Measurements from ENCODE around the gene VPS35L.
"Not testable (repeated sequence)": the region's sequence is repeated elsewhere in the genome, so short reads cannot be mapped to it uniquely, and the experiment has no call there.

The VPS35L gene

DNA sequence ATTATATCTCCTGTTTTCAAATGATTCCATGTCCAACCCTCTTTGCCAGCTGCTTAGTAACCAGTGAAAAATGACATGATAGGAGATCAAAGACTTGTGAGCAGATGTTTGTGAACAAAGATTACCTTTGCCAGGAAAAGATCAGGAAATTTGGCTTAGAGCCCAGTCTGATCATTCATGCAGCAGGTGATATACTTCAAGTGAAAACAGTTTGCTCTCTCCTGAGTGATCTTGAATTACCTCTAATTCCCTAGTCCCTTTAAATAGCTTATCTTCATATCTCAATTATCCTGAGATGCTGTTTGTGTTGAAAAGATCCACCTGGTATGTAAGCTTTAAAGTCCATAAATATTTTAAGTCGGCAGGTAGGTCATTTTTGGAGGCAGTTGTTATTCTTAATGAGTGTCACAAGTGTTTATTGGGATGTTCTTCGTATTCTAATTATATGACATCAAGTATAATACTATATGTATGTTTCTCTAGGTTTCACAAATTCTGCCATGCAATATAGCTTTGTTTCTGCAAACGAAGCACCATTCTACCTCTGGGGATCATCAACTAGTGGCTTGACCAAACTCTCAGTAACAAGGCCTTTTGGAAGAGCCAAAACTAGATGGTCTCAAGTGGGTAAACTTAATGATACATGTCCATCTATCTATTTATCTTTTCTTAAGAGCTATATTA, 13.2 kb upstream of the VPS35L start:
- DNase-seq, result no peak

DNA sequence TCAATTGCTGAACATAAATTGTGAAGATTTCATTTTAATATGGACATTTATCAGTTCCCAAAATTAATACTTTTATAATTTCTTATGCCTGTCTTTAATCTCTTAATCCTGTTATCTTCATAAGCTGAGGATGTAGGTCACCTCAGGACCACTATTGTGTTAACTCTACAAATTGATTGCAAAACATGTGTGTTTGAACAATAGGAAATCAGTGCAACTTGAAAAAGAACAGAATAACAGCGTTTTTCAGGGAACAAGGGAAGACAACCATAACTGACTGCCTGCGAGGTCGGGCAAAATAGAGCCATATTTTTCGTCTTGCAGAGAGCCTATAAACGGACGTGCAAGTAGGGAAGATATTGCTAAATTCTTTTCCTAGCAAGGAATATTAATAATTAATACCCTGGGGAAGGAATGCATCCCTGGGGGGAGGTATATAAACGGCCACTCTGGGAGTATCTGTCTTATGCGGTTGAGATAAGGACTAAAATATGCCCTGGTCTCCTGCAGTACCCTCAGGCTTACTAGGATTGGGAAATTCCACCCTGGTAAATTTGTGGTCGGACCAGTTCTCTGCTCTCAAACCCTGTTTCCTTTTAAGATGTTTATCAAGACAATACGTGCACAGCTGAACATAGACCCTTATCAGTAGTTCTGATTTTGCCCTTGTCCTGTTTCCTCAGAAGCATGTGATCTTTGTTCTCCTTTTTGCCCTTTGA, 12.1 kb upstream of the VPS35L start:
- DNase-seq, result not testable (repeated sequence)

DNA sequence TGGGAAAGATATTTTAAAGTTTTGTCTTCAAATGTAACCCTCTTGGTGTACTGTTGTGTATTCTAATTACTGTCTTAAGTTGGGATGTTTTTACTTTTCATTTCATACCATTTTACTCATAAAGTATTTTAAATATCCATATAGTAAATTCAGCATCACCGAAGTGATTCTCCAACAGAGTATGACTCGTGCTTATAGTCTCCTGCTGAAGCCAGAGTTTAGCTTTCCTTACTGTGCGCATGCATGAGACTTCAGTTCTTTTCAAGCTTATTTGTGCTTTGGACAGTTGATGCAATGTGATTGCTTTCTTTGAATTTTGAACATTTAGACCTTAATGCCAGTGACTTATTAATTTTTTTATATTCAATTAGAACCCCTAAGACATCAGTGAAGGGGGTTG, 7.4 kb upstream of the VPS35L start:
- no peak for DNase-seq

DNA sequence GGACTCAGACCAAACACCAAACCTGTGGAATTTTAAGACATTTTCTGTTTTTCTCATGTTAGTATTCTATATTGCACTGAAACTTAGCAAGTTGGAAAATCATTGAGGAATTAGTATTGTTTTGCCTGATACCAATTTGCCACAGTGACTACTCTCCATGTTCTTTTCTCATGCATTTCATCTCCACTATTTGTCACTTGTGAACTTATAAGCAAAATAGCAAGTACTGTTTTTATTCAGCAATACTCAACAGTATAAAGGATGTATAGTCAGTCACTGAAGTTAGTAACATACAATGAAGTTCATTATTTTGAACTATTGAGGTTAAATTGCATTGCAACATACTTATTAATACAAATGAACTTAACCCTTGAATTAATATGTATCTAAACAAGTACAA, 5.8 kb upstream of the VPS35L start:
- no peak for DNase-seq

DNA sequence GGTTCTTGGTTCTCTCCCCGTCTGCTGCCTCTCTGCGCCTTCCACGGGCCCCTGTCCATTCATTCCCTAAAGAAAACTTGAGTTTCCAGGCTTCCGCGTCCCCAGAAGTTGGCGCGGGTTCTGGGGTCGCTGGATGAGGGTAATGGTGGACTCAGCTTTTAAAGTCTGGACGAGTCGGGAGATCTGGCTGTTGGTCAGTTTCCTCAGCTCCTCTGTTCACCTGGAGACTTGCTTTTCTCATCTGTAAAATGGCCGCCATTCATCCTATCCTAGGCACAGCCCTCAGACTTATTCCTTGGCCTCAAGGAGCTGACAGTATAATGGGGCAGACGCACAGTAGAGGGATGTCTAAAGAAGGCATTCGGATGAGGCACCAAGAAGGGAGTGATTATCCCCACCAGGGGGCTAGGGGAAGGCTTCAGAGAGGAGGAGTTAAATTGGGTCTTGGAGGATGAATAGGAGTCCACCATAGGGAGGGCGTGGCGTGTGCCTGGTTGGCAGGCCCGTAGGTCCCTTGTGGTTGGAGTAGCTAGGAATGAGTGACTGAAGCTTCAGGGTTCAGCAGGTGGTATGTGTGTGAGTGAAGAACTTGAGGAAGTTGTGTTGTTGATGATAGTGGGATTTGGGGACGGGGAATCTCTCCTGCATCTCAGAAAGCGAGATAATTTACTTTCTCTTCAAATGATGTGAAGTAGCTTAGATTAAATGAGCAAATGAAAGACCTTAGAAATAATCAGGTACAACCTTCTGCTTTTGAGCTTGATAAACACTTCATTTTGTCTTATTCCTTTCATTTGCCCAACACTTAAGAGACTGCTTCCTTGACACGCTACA, 652 bp downstream of the VPS35L start:
- peak; percentile 94 for DNase-seq

DNA sequence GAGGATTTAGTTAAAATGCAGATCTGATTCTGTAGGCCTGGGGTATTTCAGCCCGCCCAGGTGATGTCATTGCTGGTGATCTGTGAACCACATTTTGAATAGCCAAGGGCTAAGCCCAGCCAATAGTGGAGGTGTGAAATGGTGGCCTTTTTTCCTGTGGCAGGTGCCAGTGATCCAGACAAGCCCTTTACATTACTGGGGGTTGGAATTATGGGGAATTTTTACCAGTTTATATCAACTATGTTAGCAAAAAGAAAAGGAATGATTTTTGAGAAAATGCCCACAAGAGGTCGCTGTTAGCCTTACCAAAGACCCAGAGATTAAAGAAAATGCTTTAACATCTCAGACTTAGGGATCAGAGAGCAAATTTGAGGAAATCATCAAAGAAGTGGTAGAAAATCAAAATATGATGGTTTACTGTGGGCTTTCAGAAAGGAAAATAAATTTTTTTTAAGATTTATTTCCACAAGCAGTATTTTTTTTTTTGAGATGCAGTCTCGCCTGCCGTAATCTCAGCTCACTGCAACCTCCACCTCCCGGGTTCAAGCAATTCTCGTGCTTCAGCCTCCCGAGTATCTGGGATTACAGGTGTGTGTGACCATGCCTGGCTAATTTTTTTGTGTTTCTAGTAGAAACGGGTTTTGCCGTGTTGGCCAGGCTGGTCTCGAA, 3.9 kb downstream of the VPS35L start:
- DNase-seq, result no peak

DNA sequence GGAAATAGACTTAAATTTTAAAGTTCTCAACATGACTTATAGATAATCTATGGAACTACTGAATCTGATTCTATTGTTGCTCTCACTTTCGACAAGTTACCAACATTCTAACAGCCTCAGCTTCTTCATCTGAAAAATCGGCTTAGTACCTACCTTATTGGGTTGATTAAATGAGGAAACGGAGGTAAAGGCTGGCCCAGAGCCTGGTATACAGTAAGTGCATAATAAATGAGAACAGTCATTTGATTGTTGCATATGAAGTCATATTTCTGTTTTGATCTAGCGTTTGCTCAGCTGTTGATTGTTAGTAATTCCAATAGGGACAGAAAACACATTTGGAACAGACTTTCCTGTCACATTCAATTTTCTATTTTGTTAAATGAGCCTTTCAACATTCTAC, 4.6 kb downstream of the VPS35L start:
- DNase-seq, result no peak

DNA sequence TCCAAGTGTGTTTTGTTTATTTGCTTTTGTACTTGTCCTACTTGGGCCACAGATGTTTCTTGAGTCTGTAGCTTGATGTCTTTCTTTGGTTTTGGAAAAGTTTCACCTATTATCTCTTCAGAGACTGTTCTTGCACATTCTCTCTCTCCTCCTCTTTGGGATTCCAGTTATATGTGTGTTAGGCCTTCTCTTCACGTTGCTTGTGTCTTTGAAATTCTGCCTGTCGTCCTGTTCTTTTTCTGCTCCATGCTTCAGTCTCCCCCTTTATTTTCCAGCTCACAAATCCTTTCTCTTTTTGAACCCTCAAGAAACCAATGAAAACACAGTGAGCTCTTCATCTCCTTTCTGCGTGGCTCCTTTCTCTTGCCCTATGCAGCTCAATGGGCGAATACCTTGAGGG, 7.9 kb downstream of the VPS35L start:
- no peak for DNase-seq

DNA sequence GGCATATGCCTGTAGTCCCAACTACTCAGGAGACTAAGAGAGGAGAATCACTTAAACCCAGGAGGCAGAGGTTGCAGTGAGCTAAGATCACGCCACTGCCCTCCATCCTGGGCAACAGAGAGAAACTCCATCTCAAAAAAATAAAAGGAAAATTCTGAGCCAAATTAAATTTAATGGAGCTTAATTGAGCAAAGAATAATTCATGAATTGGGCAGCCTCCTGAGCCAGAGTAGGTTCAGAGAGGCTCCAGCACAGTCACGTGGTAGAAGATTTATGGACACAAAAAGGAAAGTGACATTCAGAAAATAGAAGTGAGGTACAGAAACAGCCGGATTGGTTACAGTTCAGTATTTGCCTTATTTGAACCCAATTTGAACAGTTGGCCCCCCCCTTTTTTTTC, 10.9 kb downstream of the VPS35L start:
- no peak for DNase-seq

DNA sequence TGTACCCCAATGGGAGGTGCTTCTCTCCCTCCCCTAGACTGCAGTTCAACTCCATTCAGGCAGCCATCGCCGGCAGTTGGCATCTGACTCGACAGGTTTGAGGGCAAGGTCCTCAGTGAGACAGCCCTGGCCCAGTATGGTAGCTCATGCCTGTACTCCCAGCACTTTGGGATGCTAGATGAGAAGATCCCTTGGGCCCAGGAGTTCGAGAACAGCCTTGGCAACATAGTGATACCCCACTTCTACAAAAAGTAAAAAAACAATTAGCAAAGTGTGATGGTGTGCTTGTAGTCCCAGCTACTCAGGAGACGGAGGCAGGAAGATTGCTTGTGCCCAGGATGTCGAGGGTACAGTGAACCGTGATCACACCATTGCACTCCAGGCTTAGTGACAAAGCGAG, 12.1 kb downstream of the VPS35L start:
- no peak for DNase-seq

DNA sequence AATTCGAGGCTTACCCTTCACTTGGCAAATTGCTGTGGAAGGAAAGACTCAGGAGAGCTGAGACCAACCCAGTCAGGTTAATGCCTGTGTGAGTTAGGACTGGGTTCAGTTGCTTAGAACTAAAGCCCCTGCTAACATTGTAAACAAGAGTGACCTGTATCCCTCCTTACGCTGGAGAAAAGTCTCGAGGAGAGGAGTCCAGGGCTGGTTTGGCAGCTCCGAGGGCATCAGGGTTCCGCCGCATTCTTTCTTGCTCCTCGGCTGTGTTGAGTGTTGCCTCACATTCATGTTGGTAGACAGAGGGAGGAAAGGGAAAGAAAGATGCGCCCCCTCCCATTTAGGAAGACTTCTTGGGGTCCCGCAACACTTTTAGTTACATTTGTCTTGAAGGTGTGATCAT, 18.5 kb downstream of the VPS35L start:
- DNase-seq, result no peak

DNA sequence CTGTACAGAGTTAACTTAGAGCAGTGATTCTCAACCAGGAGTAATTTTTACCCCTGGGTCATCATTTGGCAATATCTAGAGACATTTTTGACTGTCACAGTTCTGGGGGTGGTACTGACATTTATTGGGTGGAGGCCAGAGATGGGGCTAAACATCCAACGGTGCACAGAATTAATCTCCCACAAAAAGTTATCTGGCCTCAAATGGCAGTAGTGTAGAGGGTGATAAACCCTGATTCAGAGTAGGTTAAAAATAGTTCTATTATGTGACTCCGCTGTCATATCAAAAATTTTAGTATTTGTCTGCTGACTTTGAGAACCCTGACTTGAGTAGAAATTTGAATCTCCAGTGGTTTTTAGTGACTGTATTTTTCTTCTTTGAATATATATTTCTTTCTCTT, 19.1 kb downstream of the VPS35L start:
- no peak for DNase-seq

DNA sequence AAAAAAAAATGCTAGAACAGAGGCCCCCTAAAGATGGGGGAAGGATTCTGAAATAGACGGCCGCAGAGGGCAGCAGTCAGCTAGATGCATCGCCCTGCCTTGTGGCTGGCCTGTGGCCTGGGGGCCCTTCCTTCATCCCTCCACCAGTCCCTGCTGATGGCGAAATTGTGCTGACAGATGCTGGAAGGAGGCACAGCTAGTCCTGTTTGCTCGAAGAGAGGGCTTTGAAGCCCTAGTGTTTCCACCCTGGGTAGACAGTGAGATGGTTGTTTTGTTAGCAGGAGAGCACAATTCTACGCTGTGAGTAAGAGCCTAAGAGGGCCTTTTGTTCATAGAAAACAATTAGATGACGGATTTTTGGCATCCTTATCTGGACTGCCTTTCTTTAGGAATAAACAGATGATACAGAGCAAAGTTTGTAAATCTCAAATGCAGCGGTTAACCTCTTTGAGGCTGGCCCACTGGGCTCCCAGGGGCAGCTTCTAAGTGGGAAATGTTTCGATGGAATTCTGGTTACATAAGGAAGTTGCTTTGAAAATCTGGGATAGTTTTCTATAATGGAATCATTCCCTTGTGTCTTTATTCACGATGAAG, 23.0 kb downstream of the VPS35L start:
- no peak for DNase-seq

DNA sequence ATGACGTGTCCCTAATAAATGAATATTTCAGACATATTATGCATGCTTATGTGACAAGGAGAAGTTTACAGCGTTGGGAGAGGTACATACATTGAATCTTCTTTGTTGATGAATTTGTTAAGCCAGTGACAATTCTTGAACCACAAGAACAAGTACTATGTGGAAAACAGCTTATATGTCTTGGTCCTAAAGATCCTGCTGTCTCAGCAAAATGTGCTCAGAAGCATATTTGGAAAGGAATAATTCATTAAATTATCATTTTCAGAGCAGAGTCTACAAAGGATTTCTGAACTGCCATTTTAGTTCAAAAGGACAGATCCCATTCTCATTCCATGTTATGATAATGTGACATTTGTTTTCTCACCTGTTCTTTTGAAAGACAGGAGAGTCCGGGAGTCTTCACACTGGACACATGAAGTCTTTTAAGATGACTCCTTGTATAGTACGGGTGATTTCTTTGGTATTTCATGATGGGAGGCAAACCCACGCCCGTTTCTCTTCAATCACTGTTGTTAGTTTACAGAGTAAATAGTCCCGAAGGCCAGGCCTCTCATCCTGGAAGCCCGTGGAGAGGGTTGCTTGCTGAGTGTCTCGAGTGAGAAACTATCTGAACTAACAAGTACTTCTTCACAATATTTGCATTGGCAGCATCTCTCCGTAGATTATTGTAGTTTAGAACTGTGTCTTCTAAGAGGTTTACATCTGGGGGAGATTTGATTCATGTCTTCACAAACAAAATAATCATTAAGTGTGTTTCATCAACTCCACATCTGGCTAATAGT, 26.7 kb downstream of the VPS35L start:
- no peak for DNase-seq

DNA sequence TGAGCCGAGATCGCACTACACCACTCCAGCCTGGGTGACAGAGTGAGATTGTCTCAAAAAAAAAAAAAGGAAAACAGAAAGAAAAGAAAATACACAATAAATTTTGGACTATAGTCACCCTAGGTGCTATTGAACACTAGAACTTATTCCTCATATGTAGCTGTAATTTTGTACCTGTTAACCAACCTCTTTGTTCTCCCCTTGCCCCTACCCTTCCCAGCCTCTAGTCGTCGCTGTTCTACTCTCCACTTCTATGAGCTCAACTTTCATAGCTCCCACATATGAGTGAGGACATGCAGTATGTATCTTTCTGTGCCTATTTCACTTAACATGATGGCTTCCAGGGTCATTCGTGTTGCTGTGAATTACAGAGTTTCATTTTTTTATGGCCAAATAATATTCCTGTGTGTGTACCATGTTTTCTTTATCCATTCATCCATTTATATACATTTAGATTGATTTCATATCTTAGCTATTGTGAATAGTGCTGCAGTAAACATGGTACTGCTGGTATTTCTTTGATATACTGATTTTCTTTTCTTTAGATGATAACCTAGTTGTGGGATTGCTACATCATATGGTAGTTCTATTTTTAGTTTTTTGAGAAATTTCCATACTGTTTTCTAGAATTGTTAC, 28.3 kb downstream of the VPS35L start:
- no peak for DNase-seq

DNA sequence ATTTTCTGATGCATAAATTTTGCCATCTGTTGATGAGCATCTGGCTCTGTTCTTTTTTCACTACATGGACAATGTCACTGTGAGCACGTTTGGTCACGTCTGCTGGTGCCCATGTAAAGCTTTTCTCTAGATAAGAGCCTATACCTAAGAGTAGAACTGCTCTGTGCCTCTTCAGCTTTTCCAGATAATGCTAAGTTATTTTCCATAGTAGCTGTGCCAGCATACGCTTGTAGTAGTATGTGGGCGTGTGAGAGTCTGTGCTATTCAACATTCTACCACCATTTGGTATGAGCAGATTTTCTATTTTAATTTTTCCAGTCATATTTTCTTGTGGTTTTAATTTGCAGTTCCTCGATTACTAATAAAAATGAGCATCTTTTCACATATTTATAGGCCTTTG, 33.2 kb downstream of the VPS35L start:
- no peak for DNase-seq

DNA sequence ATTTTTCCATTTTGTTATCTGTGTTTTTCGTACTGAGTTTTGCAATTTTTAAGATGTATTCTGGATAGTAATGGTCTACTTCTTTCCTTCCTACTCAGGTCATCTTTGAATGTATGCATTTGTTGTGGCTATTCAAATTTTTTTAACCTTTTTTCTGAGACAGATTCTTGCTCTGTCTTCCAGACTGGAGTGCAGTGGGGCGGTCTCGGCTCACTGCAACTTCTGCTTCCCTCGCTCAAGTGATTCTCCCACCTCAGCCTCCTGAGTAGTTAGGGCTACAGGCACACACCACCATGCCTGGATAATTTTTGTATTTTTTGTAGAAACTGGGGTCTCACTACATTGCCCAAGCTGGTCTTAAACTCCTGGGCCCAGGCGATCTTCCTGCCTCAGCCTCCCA, 33.6 kb downstream of the VPS35L start:
- DNase-seq, result no peak

DNA sequence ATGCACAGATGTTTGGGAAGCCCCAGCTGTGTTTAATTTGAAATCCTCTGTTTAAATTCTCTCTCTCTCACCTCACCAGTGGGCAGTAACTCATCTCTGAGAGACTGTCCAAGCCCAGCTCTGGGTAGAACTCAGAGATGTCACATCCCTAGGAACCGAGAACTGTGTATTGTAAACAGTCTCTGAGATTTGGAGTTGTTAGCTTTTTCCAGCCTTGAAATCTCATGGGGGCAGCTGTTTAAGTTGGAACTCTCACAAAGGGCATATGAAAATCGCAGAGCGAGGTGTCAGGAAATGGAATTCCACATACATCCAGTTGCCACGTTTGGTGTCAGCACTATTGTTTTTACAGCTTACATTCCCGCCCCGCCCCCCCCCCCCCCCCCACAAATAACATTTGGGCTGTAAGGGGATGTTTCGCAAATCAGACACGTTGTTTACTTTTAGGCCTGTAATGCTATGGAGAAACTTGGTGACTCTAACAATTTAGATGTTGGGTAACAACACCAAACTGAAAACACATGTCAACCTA, 34.3 kb downstream of the VPS35L start:
- DNase-seq, result no peak

DNA sequence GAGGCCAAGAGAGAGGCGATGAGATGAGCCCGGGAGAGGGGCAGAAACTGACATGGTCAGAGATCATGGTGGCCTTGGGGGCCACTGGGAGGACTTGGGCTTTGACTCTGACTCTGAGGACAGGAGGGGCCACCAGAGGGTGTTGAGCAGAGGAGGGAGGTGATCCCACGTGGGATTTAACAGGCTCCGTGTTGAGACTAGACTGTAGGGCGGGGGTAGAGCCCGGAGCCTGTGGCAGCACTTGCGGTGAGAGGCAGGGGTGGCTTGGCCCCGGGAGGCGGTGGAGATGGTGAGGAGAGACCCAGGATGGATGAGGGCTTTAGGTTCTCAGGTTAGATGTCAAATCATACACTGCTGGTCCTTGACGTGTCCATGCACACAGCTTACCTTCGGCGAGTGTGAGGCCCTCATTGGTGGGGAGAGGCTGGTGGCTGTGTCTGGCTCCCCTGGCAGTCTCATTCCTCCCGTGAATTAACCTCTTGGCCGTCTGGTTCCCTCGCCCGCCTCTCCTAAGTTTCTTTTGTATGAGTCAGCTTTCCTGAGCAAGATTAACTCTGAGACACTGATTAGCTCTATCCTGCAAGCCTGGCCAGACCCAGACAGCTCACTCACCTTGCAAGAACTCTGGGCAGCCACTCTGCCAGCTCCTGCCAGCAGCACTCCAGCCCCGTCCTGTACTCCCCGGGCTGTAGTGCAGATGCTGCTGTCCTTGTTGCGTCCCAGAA, 39.7 kb downstream of the VPS35L start:
- no peak for DNase-seq

DNA sequence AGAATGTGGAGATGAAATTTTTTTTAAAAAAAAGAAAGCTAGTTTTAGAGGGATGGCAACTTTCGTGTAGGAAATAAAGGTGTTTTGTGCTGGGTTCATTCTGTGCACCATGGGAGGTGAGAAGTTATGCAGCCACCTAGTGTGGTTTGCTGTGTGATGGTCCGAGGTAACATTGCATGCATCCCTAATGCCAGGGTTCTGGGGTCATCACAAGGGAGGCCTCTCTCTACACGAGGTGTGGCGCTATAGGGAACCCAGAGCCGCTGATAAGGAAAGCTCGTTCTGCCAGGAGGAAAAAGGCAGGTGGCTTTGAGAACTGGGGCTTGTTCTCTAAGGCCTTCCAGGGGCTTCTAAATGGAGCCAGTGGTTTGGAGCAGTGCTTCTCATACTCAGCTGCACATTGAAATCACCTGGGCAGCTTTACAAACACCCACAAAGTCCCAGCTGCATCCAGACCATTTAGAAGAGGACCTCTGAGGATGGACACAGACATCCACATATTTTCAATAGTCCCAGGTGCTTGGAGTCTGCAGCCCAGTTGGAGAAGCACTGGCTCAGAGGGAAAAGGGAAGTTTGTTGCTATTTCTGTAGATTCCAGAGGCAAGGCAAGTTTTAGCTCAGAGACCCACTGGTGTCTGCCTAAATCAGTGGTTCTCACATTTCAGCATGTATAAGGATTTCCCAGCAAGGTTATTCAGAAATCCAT, 43.5 kb downstream of the VPS35L start:
- DNase-seq, result no peak

Measured in islet precursor cell (in vitro differentiated cells).